RWPE1 (cell line): Measurements from ENCODE around the gene CCDC9B.
A peak's percentile ranks its signal among the peaks of the same experiment; 100 is the strongest.

ENCODE experiments used
- CTCF ChIA-PET: fragments of 350-600 bp; sonication (Branson Sonifier 250); formaldehyde crosslinking; extraction: SDS; loops from one replicate; lab custom pipeline; 2021; lab: Yijun Ruan, JAX
- POLR2A ChIA-PET: fragments of 400-600 bp; formaldehyde crosslinking; extraction: SDS; loops from one replicate; lab custom pipeline; 2020; ENCODE audit warnings: antibody characterized with exemption; ENCODE audit not compliant: low non-redundant PET; lab: Yijun Ruan, JAX
- DNase-seq: peaks from one replicate; pipeline ENCODE4 v3.0.0; 2012; ENCODE audit warnings: low spot score
- H3K27ac ChIP-seq: fragments of 450-650 bp; 2 replicates; pipeline ENCODE4 v1.5.1; 2017
- CTCF ChIP-seq: fragments of 450-650 bp; conservative IDR thresholded peaks from 2 replicates; pipeline ENCODE4 v1.5.1; 2017; ENCODE audit warnings: low read depth, mild to moderate bottlenecking

The CCDC9B gene

DNA sequence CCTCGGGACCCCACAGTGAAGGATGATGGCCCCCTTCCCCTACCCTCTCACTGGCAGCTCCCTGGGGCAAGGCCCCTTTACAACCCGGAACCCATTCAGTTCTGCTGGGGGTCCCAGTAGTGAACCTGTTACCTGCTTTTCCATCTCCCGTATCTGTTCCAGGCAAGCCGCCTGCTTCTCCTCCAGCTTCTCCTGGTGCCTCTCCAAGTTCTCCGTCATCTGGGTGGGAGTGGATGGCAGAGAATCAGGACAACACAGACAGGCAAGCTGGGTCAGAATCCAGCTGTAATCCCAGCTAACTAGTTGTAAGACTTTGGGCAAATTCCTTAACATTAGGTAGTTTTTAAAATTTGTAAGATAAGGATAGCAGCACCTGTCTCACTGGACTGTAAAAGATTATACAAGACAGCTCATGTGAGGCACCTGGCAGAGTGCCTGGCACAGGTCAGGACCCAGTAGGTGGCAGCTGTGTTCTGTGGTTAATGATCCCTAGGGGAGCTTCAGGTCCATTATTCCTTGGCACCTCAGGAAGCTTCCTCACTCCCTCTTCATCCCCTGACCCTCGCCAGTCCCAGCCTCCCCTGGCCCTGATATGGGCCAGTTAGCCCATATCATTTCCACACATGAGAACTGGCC, 51.5 kb downstream of the CCDC9B start:
- peak; percentile 63 for DNase-seq
- POLR2A ChIA-PET = no interaction called here
- CTCF ChIA-PET = interaction anchor here (0.5 to 2.5 kb wide), 14 partner anchors 9 to 150 kb away, joined by 3 to 18 read pairs (median 4); partner anchors contain the start of gene CCDC9B

GRCh38 chr15:40287968-40288367, 52.8 kb downstream of the CCDC9B start:
- POLR2A ChIA-PET = no interaction called here
- H3K27ac ChIP-seq = no peak overlapping the region
- DNase-seq = no peak
- no peak for TF ChIP-seq CTCF
- CTCF ChIA-PET = interaction anchor here (1.2 to 2.5 kb wide), 3 partner anchors 15 to 80 kb away, joined by 4 to 9 read pairs (median 6); no protein-coding TSS in a partner anchor

More for the DNA sequence above, 51.5 kb downstream of the CCDC9B start:
- H3K27ac ChIP-seq = no peak overlapping the region
- TF ChIP-seq CTCF = no peak

GRCh38 chr15:40287505-40287904, 53.2 kb downstream of the CCDC9B start:
- no peak for TF ChIP-seq CTCF

DNA sequence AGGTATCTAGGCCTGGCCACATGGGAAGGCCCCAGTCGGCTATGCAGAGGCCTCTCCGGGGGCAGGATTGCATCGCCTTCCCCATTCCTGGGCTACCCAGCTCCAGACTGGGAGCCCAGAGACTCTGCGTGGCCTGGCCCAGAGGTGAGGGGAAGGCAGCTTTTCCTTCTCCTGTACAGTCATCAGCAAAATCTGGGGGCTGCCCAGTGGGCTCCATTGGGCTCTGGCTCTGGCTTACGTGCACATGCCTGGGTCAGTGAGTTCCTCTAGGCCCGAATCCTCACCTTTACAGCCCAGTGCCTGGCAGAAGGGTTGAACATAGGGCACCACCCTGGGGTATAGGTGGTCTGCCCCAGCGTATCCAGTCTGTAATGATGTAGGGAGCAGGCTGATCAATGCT, 53.9 kb downstream of the CCDC9B start:
- ChIA-PET CTCF (interaction anchor here (0.5 to 1.0 kb wide), 2 partner anchors 69 to 135 kb away, joined by 3 read pairs; no protein-coding TSS in a partner anchor), POLR2A (no interaction called here)
- DNase-seq = no peak
- no peak for TF ChIP-seq CTCF
- H3K27ac ChIP-seq = no peak overlapping the region

More at GRCh38 chr15:40287505-40287904, 53.2 kb downstream of the CCDC9B start:
- no peak for DNase-seq
- H3K27ac ChIP-seq = no peak overlapping the region
- ChIA-PET POLR2A (no interaction called here), CTCF (interaction anchor here (1.0 to 2.5 kb wide), 4 partner anchors 14 to 80 kb away, joined by 3 to 9 read pairs (median 5); no protein-coding TSS in a partner anchor)

GRCh38 chr15:40286061-40286532, 54.6 kb downstream of the CCDC9B start:
- H3K27ac ChIP-seq = peak overlapping the region; percentile 12; the same call in 1 of the 2 replicates
- no peak for DNase-seq
- ChIA-PET CTCF (interaction anchor here (1.1 to 2.0 kb wide), 3 partner anchors 32 to 82 kb away, joined by 3 to 6 read pairs (median 6); no protein-coding TSS in a partner anchor), POLR2A (no interaction called here)
- no peak for TF ChIP-seq CTCF

GRCh38 chr15:40285554-40286011, 55.2 kb downstream of the CCDC9B start:
- ChIA-PET POLR2A (no interaction called here), CTCF (interaction anchor here (1.1 to 2.0 kb wide), 3 partner anchors 33 to 82 kb away, joined by 3 to 6 read pairs (median 6); no protein-coding TSS in a partner anchor)
- H3K27ac ChIP-seq = peak overlapping the region; percentile 12; the same call in 1 of the 2 replicates
- DNase-seq = no peak
- no peak for TF ChIP-seq CTCF
